NCI-H1417 (cell line): ENCODE data around the gene WDR33.
"Not testable (repeated sequence)": the region's sequence is repeated elsewhere in the genome, so short reads cannot be mapped to it uniquely, and the experiment has no call there.

Experiments
- DNase-seq, 3 experiments: peaks; one replicate each; lab custom pipeline; 2025; lab: John Stamatoyannopoulos, UW

The WDR33 gene

GRCh38 chr2:127810156-127810618, 784 bp downstream of the WDR33 start:
- DNase-seq: peak in 1 of 3 experiments; percentile 52

- DNase-seq: no peak
These were observed 3.2 kb downstream of the WDR33 start for GRCh38 chr2:127807678-127808353.

GRCh38 chr2:127806860-127807259, 4.1 kb downstream of the WDR33 start:
- not testable (repeated sequence) for DNase-seq

- no peak for DNase-seq
These were observed 5.5 kb downstream of the WDR33 start for GRCh38 chr2:127805491-127805890.

- DNase-seq: no peak
These were observed 11.0 kb downstream of the WDR33 start for GRCh38 chr2:127799926-127800325.

GRCh38 chr2:127796389-127796788, 14.6 kb downstream of the WDR33 start:
- no peak for DNase-seq

GRCh38 chr2:127794901-127795300, 16.1 kb downstream of the WDR33 start:
- DNase-seq: not testable (repeated sequence)

- DNase-seq: no peak
These were observed 18.2 kb downstream of the WDR33 start for GRCh38 chr2:127792805-127793204.

GRCh38 chr2:127790694-127791529, 20.1 kb downstream of the WDR33 start:
- DNase-seq: no peak

- DNase-seq: no peak
These were observed 24.7 kb downstream of the WDR33 start for GRCh38 chr2:127786048-127786809.

- DNase-seq: no peak
These were observed 25.9 kb downstream of the WDR33 start for GRCh38 chr2:127784965-127785518.

GRCh38 chr2:127783101-127783500, 27.9 kb downstream of the WDR33 start:
- no peak for DNase-seq

GRCh38 chr2:127778850-127779249, 32.1 kb downstream of the WDR33 start:
- no peak for DNase-seq

- DNase-seq: no peak
These were observed 32.5 kb downstream of the WDR33 start for GRCh38 chr2:127778447-127778846.

GRCh38 chr2:127776122-127776780, 34.7 kb downstream of the WDR33 start:
- DNase-seq: no peak

- DNase-seq: no peak
These were observed 39.2 kb downstream of the WDR33 start for GRCh38 chr2:127771756-127772155.

- DNase-seq: no peak
These were observed 39.8 kb downstream of the WDR33 start for GRCh38 chr2:127770973-127771735.

GRCh38 chr2:127770534-127770933, 40.4 kb downstream of the WDR33 start:
- not testable (repeated sequence) for DNase-seq

- no peak for DNase-seq
These were observed 41.4 kb downstream of the WDR33 start for GRCh38 chr2:127769587-127769986.

GRCh38 chr2:127768775-127769479, 42.0 kb downstream of the WDR33 start:
- no peak for DNase-seq
